C4-2B (cell line): ENCODE measurements around the gene KLHL20.

Source experiments
- ZFX ChIP-seq: fragments of 450-650 bp; IDR thresholded peaks from 2 replicates; pipeline ENCODE4 v1.6.1; 2017
- TF ChIP-seq, protein P1 (sequence below): fragments of 450-650 bp; conservative IDR thresholded peaks from 2 replicates; pipeline ENCODE4 v1.5.1; 2017; ENCODE audit warnings: mild to moderate bottlenecking

DNA sequence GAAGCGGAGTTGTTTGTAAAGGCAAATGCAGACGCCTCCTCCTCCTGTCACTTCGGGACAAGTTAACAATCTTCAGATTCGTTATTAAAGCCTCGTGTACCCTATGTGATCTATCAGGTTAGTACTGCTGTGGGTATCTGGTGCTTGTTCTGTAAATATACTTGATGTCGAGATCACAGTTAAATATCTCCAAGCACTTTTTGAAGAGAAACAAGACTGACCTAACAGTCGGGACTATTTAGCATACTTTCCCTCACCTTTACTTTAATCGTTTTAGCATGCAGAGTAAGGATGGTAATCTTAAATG, 710 bp downstream of the KLHL20 start:
- TF ChIP-seq, protein P1, sequence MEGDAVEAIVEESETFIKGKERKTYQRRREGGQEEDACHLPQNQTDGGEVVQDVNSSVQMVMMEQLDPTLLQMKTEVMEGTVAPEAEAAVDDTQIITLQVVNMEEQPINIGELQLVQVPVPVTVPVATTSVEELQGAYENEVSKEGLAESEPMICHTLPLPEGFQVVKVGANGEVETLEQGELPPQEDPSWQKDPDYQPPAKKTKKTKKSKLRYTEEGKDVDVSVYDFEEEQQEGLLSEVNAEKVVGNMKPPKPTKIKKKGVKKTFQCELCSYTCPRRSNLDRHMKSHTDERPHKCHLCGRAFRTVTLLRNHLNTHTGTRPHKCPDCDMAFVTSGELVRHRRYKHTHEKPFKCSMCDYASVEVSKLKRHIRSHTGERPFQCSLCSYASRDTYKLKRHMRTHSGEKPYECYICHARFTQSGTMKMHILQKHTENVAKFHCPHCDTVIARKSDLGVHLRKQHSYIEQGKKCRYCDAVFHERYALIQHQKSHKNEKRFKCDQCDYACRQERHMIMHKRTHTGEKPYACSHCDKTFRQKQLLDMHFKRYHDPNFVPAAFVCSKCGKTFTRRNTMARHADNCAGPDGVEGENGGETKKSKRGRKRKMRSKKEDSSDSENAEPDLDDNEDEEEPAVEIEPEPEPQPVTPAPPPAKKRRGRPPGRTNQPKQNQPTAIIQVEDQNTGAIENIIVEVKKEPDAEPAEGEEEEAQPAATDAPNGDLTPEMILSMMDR = no peak
- no peak for TF ChIP-seq ZFX
